BLaER1 (cell line): Measurements from ENCODE around the gene HPCAL4.

ENCODE experiments used
- H3K27ac ChIP-seq: shearing (Covaris generic); formaldehyde crosslinking; 2 replicates; pipeline ENCODE4 v1.8.1; 2022
- H3K27me3 ChIP-seq: shearing (Covaris generic); formaldehyde crosslinking; 2 replicates; pipeline ENCODE4 v1.8.1; 2022
- H3K36me3 ChIP-seq: shearing (Covaris generic); formaldehyde crosslinking; 2 replicates; pipeline ENCODE4 v1.8.1; 2022
- H3K4me1 ChIP-seq: shearing (Covaris generic); formaldehyde crosslinking; 2 replicates; pipeline ENCODE4 v1.8.1; 2022
- H3K4me2 ChIP-seq: shearing (Covaris generic); formaldehyde crosslinking; 2 replicates; pipeline ENCODE4 v1.8.1; 2022
- H3K4me3 ChIP-seq: shearing (Covaris generic); formaldehyde crosslinking; 2 replicates; pipeline ENCODE4 v1.8.1; 2022
- H3K9ac ChIP-seq: shearing (Covaris generic); formaldehyde crosslinking; 2 replicates; pipeline ENCODE4 v1.8.1; 2022
- H3K9me3 ChIP-seq: shearing (Covaris generic); formaldehyde crosslinking; 2 replicates; pipeline ENCODE4 v1.8.1; 2022
- H4K20me1 ChIP-seq: shearing (Covaris generic); formaldehyde crosslinking; 2 replicates; pipeline ENCODE4 v1.8.1; 2022
- Cebpa-rat ChIP-seq: shearing (Covaris generic); IDR thresholded peaks from 2 replicates; pipeline ENCODE4 v1.8.1; 2022

Gene HPCAL4

DNA sequence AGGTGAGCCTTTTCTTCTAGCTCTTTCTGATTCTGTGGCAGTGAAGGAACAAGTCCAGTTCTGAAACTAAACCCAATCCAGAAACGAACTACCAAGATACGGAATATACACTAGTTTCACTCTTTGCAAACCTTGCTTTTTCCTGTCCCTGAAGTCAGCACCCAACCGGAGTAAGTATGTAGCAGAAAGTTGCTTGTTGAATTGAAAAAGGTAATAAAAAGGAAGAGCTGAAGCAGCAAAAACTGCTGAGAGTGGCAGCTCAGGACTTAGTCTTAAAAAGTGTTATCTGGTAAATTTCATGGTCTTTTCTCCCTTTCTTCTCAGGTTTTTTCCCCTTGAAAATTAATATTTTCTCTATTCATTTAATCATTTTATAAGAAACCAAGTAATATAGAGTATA, 9.9 kb downstream of the HPCAL4 start:
- no peak for TF ChIP-seq Cebpa-rat
- Histone ChIP-seq H3K36me3 (no peaks in the 10 kb centered on the region), H3K9ac (no peak overlapping the region), H3K4me1 (no peaks in the 10 kb centered on the region), H4K20me1 (no peaks in the 10 kb centered on the region), H3K27me3 (no peaks in the 10 kb centered on the region), H3K4me3 (no peak overlapping the region), H3K4me2 (no peak overlapping the region), H3K27ac (no peak overlapping the region), H3K9me3 (no peaks in the 10 kb centered on the region)

DNA sequence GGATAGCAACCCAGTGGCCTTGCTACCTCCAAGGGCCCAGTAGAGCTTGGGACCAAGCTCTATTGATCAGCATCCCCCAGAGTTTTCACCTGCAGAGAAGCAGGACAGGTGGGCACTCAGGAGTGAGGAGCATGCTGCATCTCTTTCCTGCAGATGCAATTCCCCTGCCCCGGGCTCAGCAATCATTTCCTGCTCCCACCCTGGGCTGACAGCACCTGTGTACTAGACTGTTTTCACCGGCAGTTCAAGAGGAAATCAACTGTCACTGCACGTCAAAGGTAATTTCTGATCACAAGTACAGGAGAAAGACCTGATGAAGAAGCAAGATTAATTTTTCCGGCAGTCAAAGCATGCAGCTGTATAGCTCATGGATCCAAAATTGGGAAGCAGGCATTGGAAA, 10.5 kb downstream of the HPCAL4 start:
- H3K36me3 ChIP-seq: no peaks in the 10 kb centered on the region
- H3K27ac ChIP-seq: no peak overlapping the region
- H3K9me3 ChIP-seq: no peaks in the 10 kb centered on the region
- no peak overlapping the region for H3K9ac ChIP-seq
- no peaks in the 10 kb centered on the region for H4K20me1 ChIP-seq
- H3K27me3 ChIP-seq: no peaks in the 10 kb centered on the region
- no peak for TF ChIP-seq Cebpa-rat
- no peaks in the 10 kb centered on the region for H3K4me1 ChIP-seq
- no peak overlapping the region for H3K4me2 ChIP-seq
- H3K4me3 ChIP-seq: no peak overlapping the region

DNA sequence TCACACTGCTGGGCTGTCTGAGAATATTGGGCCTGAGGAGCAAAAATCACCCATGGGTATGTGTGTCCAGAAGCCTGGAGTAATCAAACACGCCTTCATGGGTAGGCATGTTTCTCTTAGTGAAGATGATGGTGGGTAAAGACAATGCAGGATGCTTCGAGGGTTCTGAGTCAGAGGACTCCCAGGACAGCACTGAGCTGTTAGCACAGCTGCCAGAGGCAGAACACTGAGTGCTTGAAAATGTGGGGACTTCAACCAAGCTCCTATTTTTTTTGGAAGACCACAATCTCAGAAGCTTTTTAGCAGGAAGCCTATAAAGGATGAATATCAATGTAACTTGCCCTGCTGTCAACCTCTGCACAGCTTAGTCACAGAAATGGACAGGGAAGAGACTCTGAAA, 11.4 kb downstream of the HPCAL4 start:
- TF ChIP-seq Cebpa-rat: no peak
- H4K20me1 ChIP-seq: no peaks in the 10 kb centered on the region
- H3K4me3 ChIP-seq: no peak overlapping the region
- H3K4me2 ChIP-seq: no peak overlapping the region
- no peaks in the 10 kb centered on the region for H3K36me3 ChIP-seq
- no peaks in the 10 kb centered on the region for H3K4me1 ChIP-seq
- no peaks in the 10 kb centered on the region for H3K9me3 ChIP-seq
- no peak overlapping the region for H3K27ac ChIP-seq
- no peaks in the 10 kb centered on the region for H3K27me3 ChIP-seq
- no peak overlapping the region for H3K9ac ChIP-seq

DNA sequence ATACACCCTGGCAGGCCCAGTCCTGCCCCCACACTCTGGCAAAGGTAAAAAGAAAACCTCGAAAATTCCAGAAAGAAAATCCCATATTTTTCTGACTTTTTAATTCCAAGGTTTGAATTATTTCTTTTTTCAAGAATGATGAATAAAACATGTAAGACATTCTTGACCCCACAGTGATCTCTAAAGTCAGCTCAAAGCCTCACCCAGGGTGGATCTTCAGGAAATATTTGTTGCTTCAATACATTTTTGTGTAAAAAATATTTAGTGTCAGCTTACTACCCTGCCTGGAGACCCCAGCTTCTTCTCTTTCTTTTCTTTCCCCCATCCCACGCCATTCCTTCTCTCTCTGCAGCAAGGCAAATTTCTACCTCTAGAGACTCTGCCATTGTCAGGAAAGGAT, 12.3 kb downstream of the HPCAL4 start:
- no peak for TF ChIP-seq Cebpa-rat
- no peak overlapping the region for H3K27ac ChIP-seq
- no peaks in the 10 kb centered on the region for H3K9me3 ChIP-seq
- no peaks in the 10 kb centered on the region for H3K36me3 ChIP-seq
- H3K4me3 ChIP-seq: no peak overlapping the region
- H3K27me3 ChIP-seq: no peaks in the 10 kb centered on the region
- no peak overlapping the region for H3K9ac ChIP-seq
- H3K4me1 ChIP-seq: peaks cover 7% of the 10 kb centered on the region
- no peaks in the 10 kb centered on the region for H4K20me1 ChIP-seq
- H3K4me2 ChIP-seq: no peak overlapping the region

DNA sequence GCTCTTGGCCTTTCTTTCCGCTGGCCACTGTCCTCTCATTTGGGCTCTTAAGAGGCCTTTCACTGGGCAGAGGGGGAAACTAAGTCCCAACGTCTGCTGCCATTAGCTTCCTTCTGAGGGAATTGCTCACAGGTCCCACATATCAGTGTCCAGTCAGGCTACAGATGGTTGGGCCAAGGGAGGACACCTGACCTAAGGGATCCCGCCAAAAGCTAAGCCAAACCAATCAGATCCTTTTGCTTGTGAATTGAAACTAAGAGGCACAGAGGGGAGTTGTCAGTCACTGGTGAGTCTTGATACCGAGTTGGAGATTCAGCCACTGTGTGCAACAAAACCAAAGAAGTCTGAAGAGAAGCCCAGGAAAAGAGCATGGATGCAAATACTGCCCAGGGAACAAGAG, 13.6 kb downstream of the HPCAL4 start:
- H3K27me3 ChIP-seq: no peaks in the 10 kb centered on the region

DNA sequence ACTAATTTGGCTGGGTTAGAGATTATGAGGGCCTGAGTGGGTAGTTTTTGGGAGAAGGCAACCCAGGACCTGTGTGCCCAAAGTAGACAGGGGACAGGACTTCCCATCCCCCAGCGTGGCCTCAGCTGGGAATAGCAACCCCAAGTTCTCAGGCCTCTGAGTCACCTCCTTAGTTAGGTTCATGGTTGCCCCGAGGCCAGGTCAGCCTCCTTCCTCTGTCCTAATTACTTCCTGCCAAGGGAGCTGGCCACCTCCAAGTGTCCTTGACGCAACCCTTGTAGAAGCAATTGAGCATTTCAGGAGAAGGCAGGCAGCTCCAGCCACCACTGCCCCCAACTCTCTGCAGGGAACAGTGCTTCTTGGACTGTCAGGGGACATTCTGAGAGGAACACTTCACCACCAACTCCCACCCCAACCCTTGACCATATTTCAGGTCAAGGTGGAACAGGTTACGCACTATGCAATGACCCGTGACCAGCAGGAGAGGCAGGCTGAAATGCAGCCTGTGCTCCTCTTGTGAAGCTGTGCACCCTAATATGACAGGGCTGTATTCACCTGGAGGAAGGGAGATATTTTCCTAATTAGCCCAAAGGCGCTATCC, 14.2 kb downstream of the HPCAL4 start:
- peaks cover 4% of the 10 kb centered on the region for H3K27me3 ChIP-seq
- no peak overlapping the region for H3K27ac ChIP-seq

More for the DNA sequence above, 13.6 kb downstream of the HPCAL4 start:
- TF ChIP-seq Cebpa-rat: no peak
- Histone ChIP-seq H3K4me3 (no peak overlapping the region), H4K20me1 (no peaks in the 10 kb centered on the region), H3K9ac (no peak overlapping the region), H3K9me3 (no peaks in the 10 kb centered on the region), H3K27ac (no peak overlapping the region), H3K4me1 (peaks cover 11% of the 10 kb centered on the region), H3K36me3 (no peaks in the 10 kb centered on the region), H3K4me2 (no peak overlapping the region)

DNA sequence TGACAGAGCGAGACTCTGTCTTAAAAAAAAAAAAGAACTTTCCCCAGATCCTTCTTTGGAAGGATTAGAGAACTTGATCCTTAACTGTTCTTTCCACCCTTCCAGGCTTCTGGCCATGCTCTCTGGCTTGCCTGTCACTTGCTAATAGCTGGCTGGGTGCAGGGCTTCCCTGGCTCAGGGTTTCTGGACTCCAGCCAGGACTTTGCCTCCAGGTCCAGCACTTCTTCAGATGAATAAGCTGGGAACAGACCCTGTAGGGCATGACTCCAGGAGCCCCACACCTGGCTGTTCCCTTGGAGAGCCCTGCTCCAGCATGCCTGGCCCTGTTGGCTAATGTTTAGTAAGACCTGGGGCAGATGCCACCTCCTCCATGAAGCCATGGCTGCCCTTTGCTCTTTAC, 16.0 kb downstream of the HPCAL4 start:
- Histone ChIP-seq H3K4me1 (peaks cover 31% of the 10 kb centered on the region), H3K9me3 (no peaks in the 10 kb centered on the region), H3K4me3 (no peak overlapping the region), H3K4me2 (no peak overlapping the region), H4K20me1 (no peaks in the 10 kb centered on the region), H3K9ac (no peak overlapping the region), H3K27me3 (peaks cover 22% of the 10 kb centered on the region), H3K27ac (no peak overlapping the region), H3K36me3 (no peaks in the 10 kb centered on the region)
- TF ChIP-seq Cebpa-rat: no peak

More for the DNA sequence above, 14.2 kb downstream of the HPCAL4 start:
- no peaks in the 10 kb centered on the region for H3K9me3 ChIP-seq
- H3K4me3 ChIP-seq: no peak overlapping the region
- H3K4me2 ChIP-seq: no peak overlapping the region
- H4K20me1 ChIP-seq: no peaks in the 10 kb centered on the region
- H3K36me3 ChIP-seq: no peaks in the 10 kb centered on the region
- TF ChIP-seq Cebpa-rat: no peak
- H3K4me1 ChIP-seq: peaks cover 17% of the 10 kb centered on the region
- no peak overlapping the region for H3K9ac ChIP-seq

DNA sequence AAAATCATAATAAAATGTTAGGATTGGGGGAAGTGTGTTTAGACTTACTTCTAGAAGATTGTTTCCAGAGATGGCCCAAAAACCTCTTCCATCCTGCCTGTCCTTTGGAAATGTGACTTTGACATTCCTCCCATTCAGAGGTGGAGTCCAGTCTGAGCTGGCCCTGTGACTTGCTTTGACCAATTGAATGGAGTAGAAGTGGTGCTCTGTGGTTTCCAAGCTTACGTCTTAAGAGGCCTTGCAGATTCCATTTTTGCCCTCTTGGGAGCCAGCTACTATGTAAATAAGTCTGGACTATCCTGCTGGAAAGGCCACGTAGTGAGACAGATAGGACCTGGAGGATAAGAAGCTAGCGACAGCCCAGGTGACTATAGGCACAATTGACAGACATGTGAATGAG, 18.0 kb downstream of the HPCAL4 start:
- H3K9me3 ChIP-seq: no peaks in the 10 kb centered on the region
- no peaks in the 10 kb centered on the region for H3K36me3 ChIP-seq
- H3K9ac ChIP-seq: no peak overlapping the region
- H3K4me1 ChIP-seq: peaks cover 31% of the 10 kb centered on the region
- peaks cover 22% of the 10 kb centered on the region for H3K27me3 ChIP-seq
- H3K27ac ChIP-seq: no peak overlapping the region
- H4K20me1 ChIP-seq: no peaks in the 10 kb centered on the region
- no peak overlapping the region for H3K4me3 ChIP-seq
- no peak for TF ChIP-seq Cebpa-rat
- H3K4me2 ChIP-seq: no peak overlapping the region

DNA sequence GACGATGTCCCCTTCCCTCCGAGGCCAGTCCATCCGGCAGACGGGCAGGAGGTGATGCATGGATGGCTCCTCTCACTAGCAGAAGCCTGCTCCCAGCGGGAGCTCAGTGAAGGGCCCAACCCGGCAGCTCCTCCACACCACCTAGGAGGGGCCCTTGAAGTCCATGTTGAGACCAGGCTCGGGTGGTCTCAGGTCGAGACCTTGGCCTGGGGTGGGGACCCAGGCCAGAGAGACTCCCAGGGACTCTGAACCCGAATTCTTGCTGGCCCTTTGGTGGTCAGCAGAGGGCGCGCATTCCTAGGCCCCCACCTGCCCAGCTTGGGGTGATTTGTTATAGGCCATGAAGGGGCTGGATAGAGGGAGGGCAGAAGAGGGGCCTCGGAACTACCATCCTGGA, 18.7 kb downstream of the HPCAL4 start:
- Histone ChIP-seq H3K4me1 (peaks cover 31% of the 10 kb centered on the region), H3K27ac (no peak overlapping the region), H3K4me3 (peak overlapping the region; percentile 72), H3K9me3 (no peaks in the 10 kb centered on the region), H3K27me3 (peaks cover 22% of the 10 kb centered on the region), H3K36me3 (no peaks in the 10 kb centered on the region), H3K9ac (peak overlapping the region; percentile 78; the same call in 1 of the 2 replicates), H3K4me2 (peak overlapping the region; percentile 94), H4K20me1 (no peaks in the 10 kb centered on the region)
- TF ChIP-seq Cebpa-rat: no peak

DNA sequence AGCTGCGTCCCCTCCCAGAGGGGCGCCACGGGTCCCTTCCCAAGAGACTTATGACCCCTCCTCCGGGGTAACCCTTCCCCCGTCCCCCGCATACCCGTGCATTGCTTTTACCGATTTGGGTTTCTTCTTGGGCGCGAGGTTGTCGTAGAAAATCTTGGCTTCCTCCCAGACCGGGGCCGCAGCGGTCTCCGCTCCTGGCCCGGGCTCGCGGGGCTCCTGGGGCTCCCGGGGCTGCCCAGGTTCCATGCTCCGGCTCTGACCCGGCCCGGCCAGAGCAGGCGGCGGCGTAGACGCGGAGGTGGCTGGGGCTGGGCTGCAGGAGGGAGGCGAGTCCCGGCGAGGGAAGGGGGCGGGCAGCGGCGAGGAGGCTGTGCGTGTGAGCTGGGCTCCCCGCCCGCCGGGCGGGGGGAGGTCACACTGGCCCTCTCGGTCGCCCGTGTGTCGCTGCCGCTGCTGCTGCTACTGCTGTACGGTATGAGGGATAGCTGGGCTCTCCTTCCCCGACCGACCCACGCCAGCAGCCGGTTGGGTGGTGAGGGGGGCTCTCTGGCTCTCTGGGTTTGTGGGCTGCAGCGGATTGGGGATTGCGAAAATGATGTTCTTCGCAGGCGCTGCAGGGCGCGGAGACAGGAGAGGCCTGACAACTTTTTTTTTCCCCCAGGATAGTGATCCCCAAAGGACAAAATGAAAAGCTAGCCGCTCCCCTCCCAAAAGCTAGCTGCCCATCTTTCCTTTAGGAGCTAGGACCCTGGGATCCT, 19.3 kb downstream of the HPCAL4 start, which contains the start of gene NT5C1A:
NT5C1A (minus strand) TSS at position 315 of the 758 bp plus-strand sequence; CDS start at position 246, 69 bp downstream.
- Histone ChIP-seq H3K9ac (peak within 1 kb of the TSS; percentile 78), H3K36me3 (no peaks in the 10 kb centered on the region), H3K27me3 (peaks cover 22% of the 10 kb centered on the region), H3K4me2 (peak within 1 kb of the TSS; percentile 94), H3K4me3 (peak within 1 kb of the TSS; percentile 72), H3K4me1 (peaks cover 31% of the 10 kb centered on the region), H3K9me3 (no peaks in the 10 kb centered on the region), H3K27ac (peak within 1 kb of the TSS; percentile 41; the same call in 1 of the 2 replicates), H4K20me1 (no peaks in the 10 kb centered on the region)
- TF ChIP-seq Cebpa-rat: no peak
